ENCODE results near the gene TASP1.
A peak's percentile ranks its signal among the peaks of the same experiment; 100 is the strongest.

TASP1 gene

DNA sequence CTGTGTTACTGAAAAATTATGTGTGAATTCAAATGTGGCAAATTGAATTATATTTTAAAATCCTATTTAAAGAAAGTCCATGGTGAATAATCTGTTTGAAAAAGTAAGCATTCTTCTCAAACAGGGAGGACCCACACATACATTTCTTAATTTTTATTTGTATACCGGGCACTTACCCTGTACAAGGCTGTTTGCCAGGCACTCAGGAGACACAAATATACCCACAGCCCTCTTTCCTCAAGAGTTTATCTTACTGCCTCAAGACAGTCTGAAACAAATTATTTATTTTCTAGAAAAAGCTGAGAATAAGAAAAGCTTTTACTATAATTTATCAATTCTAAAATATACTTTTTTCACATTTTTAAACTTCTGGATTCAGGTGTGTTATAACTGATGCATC lies 114.4 kb downstream of the TASP1 start:
- no peak overlapping the region for H4K12ac ChIP-seq (ENCODE audit: low read depth, low read length)
- no peak overlapping the region for H2AFZ ChIP-seq (ENCODE audit: insufficient read depth, low read length, poor library complexity)
- no peak overlapping the region for H3K14ac ChIP-seq (ENCODE audit: low read length)
- no peaks in the 10 kb centered on the region for H3K9me3 ChIP-seq (ENCODE audit: insufficient read depth, low read depth, low read length)
- peaks cover 1% of the 10 kb centered on the region for H3K79me1 ChIP-seq (ENCODE audit: low read length)
- H3K27me3 ChIP-seq (ENCODE audit: insufficient read depth, low read length): no peaks in the 10 kb centered on the region
- no peak overlapping the region for H4K8ac ChIP-seq (ENCODE audit: low read depth, low read length)
- H4K91ac ChIP-seq (ENCODE audit: low read depth, low read length): peak overlapping the region; percentile 83
- H3K4ac ChIP-seq (ENCODE audit: low read depth, low read length): no peak overlapping the region
- H3K79me2 ChIP-seq (ENCODE audit: control insufficient read depth, insufficient read depth, low read length, poor library complexity): no peaks in the 10 kb centered on the region
- H3K9ac ChIP-seq (ENCODE audit: low read length): no peak overlapping the region
- no peak overlapping the region for H2AK5ac ChIP-seq (ENCODE audit: low read length)
- H3K23ac ChIP-seq (ENCODE audit: low read length): no peak overlapping the region
- no CpG with 5 or more reads among the region's 1 CpG for WGBS (ENCODE audit: extremely low coverage, insufficient coverage, insufficient read length)
- DNase-seq: no peak
- H3K4me2 ChIP-seq (ENCODE audit: low read length): no peak overlapping the region
- H3K4me1 ChIP-seq (ENCODE audit: control insufficient read depth in 1 of 2, insufficient read depth in 2 of 2, low read length in 2 of 2): peaks cover 4% of the 10 kb centered on the region in 2 experiments
- H2BK12ac ChIP-seq (ENCODE audit: low read length): peak overlapping the region; percentile 91
- H3K18ac ChIP-seq (ENCODE audit: low read length): peak overlapping the region; percentile 78
- no peak overlapping the region for H3K27ac ChIP-seq (ENCODE audit: low read depth, low read length)
- no peak overlapping the region for H2BK5ac ChIP-seq (ENCODE audit: low read depth, low read length, poor library complexity)
- H3K36me3 ChIP-seq (ENCODE audit: control insufficient read depth in 1 of 2, insufficient read depth in 2 of 2, low read length in 2 of 2): peaks cover 1 to 2% of the 10 kb centered on the region in 2 experiments
- H3K4me3 ChIP-seq (ENCODE audit: low read depth, low read length): no peak overlapping the region
- H2BK120ac ChIP-seq (ENCODE audit: insufficient read depth, low read length, poor library complexity): peak overlapping the region; percentile 55

DNA sequence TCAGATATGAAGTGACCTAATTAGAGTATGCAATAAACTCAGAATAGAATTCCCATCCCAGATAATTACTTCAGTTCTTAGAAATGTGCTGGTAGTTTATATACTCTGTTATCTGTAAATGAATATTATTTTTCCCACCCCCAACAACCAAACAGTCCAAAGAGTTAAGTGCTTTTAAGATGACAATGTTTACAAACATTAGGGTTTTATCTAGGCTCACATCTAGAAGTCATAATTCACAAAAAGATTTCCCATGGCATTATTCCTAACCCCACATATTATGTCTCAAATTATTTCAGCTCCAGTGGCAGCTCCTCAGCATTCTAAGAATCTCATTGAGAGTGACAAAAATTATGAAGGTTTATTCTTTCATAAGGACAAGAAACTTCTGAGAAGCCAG lies 120.9 kb downstream of the TASP1 start:
- no peaks in the 10 kb centered on the region for H3K79me2 ChIP-seq (ENCODE audit: control insufficient read depth, insufficient read depth, low read length, poor library complexity)
- H3K18ac ChIP-seq (ENCODE audit: low read length): no peak overlapping the region
- no peaks in the 10 kb centered on the region for H3K36me3 ChIP-seq (ENCODE audit: control insufficient read depth in 1 of 2, insufficient read depth in 2 of 2, low read length in 2 of 2)
- DNase-seq: no peak
- no peak overlapping the region for H3K4ac ChIP-seq (ENCODE audit: low read depth, low read length)
- no peak overlapping the region for H4K12ac ChIP-seq (ENCODE audit: low read depth, low read length)
- no peaks in the 10 kb centered on the region for H3K4me1 ChIP-seq (ENCODE audit: control insufficient read depth in 1 of 2, insufficient read depth in 2 of 2, low read length in 2 of 2)
- no peak overlapping the region for H2BK5ac ChIP-seq (ENCODE audit: low read depth, low read length, poor library complexity)
- H3K23ac ChIP-seq (ENCODE audit: low read length): no peak overlapping the region
- no peaks in the 10 kb centered on the region for H3K27me3 ChIP-seq (ENCODE audit: insufficient read depth, low read length)
- H2AK5ac ChIP-seq (ENCODE audit: low read length): no peak overlapping the region
- H3K4me2 ChIP-seq (ENCODE audit: low read length): no peak overlapping the region
- H3K9me3 ChIP-seq (ENCODE audit: insufficient read depth, low read depth, low read length): no peaks in the 10 kb centered on the region
- H4K8ac ChIP-seq (ENCODE audit: low read depth, low read length): no peak overlapping the region
- H2BK120ac ChIP-seq (ENCODE audit: insufficient read depth, low read length, poor library complexity): no peak overlapping the region
- H3K27ac ChIP-seq (ENCODE audit: low read depth, low read length): no peak overlapping the region
- no peaks in the 10 kb centered on the region for H3K79me1 ChIP-seq (ENCODE audit: low read length)
- no peak overlapping the region for H4K91ac ChIP-seq (ENCODE audit: low read depth, low read length)
- H2AFZ ChIP-seq (ENCODE audit: insufficient read depth, low read length, poor library complexity): no peak overlapping the region
- no peak overlapping the region for H3K9ac ChIP-seq (ENCODE audit: low read length)
- H3K14ac ChIP-seq (ENCODE audit: low read length): no peak overlapping the region
- no peak overlapping the region for H3K4me3 ChIP-seq (ENCODE audit: low read depth, low read length)
- H2BK12ac ChIP-seq (ENCODE audit: low read length): no peak overlapping the region

DNA sequence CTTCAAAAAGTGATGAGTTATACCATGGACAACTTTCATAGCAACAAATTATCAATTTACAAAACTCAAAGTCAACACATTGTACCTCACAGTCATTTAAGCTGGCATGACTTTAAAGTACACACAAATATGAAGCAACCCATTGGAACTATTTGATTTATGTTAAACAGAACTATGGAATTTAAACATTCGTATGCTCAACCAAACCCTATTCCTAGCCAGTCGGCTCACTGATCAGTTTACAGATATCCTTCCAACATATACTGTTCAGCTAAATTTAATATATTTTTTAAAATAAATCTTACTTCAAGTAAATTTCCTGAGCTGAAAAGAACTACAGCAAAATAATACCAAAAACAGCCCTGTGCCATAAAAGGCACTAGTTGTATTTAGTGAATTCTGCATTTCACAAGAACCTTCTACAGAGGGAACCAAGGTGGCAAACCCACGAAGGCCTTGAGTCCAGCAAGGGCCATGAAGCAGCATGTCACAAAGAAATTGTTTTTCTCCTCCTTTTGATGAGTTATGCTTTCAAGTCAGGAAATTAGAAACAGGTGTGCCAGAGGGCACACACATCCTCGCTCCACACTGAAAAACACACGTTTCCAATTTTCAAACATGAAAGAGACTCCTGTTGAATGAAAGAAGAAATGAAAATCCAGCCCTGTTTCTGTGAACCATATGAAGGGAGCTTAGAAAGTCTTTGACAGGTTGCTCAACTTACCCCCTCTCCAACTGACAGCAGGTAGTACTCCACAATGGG lies 122.8 kb downstream of the TASP1 start:
- Histone ChIP-seq H3K4me2 (ENCODE audit: low read length) (no peak overlapping the region), H2BK12ac (ENCODE audit: low read length) (no peak overlapping the region), H3K27ac (ENCODE audit: low read depth, low read length) (no peak overlapping the region), H4K8ac (ENCODE audit: low read depth, low read length) (no peak overlapping the region), H3K18ac (ENCODE audit: low read length) (no peak overlapping the region), H3K4me3 (ENCODE audit: low read depth, low read length) (no peak overlapping the region), H2AK5ac (ENCODE audit: low read length) (no peak overlapping the region), H2AFZ (ENCODE audit: insufficient read depth, low read length, poor library complexity) (no peak overlapping the region), H3K9ac (ENCODE audit: low read length) (no peak overlapping the region), H3K9me3 (ENCODE audit: insufficient read depth, low read depth, low read length) (no peaks in the 10 kb centered on the region), H3K27me3 (ENCODE audit: insufficient read depth, low read length) (no peaks in the 10 kb centered on the region), H2BK5ac (ENCODE audit: low read depth, low read length, poor library complexity) (no peak overlapping the region), H4K12ac (ENCODE audit: low read depth, low read length) (no peak overlapping the region), H3K36me3 (ENCODE audit: control insufficient read depth in 1 of 2, insufficient read depth in 2 of 2, low read length in 2 of 2) (no peaks in the 10 kb centered on the region), H2BK120ac (ENCODE audit: insufficient read depth, low read length, poor library complexity) (no peak overlapping the region), H3K79me1 (ENCODE audit: low read length) (no peaks in the 10 kb centered on the region), H3K4ac (ENCODE audit: low read depth, low read length) (no peak overlapping the region), H3K4me1 (ENCODE audit: control insufficient read depth in 1 of 2, insufficient read depth in 2 of 2, low read length in 2 of 2) (no peaks in the 10 kb centered on the region), H3K79me2 (ENCODE audit: control insufficient read depth, insufficient read depth, low read length, poor library complexity) (no peaks in the 10 kb centered on the region), H3K14ac (ENCODE audit: low read length) (no peak overlapping the region), H4K91ac (ENCODE audit: low read depth, low read length) (no peak overlapping the region), H3K23ac (ENCODE audit: low read length) (no peak overlapping the region)
- no CpG with 5 or more reads among the region's 5 CpGs for WGBS (ENCODE audit: extremely low coverage, insufficient coverage, insufficient read length)
- DNase-seq: no peak

DNA sequence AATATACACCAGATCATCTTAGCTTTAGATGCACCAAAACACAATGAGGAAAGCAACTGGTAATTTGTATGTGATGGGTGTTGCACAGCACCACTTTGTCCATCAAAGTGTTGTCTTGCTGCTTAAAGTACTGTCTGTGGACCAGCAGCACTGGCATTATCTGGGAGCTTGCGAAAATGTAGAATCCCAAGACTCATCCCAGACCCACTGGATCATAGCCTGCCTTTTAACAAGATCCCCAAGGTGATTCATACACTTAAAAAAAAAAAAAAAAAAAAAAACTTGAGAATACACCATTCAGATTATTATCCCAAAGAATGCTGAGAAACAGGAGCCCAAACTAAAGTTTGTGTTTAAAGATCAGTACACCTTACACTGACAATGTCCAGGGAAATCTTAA lies 123.4 kb downstream of the TASP1 start:
- Histone ChIP-seq H3K23ac (ENCODE audit: low read length) (no peak overlapping the region), H3K4ac (ENCODE audit: low read depth, low read length) (no peak overlapping the region), H2BK5ac (ENCODE audit: low read depth, low read length, poor library complexity) (no peak overlapping the region), H3K9me3 (ENCODE audit: insufficient read depth, low read depth, low read length) (no peaks in the 10 kb centered on the region), H2BK12ac (ENCODE audit: low read length) (no peak overlapping the region), H3K4me1 (ENCODE audit: control insufficient read depth in 1 of 2, insufficient read depth in 2 of 2, low read length in 2 of 2) (no peaks in the 10 kb centered on the region), H3K79me1 (ENCODE audit: low read length) (no peaks in the 10 kb centered on the region), H3K4me3 (ENCODE audit: low read depth, low read length) (no peak overlapping the region), H3K14ac (ENCODE audit: low read length) (no peak overlapping the region), H4K12ac (ENCODE audit: low read depth, low read length) (no peak overlapping the region), H3K9ac (ENCODE audit: low read length) (no peak overlapping the region), H2AFZ (ENCODE audit: insufficient read depth, low read length, poor library complexity) (no peak overlapping the region), H2AK5ac (ENCODE audit: low read length) (no peak overlapping the region), H3K27me3 (ENCODE audit: insufficient read depth, low read length) (no peaks in the 10 kb centered on the region), H3K36me3 (ENCODE audit: control insufficient read depth in 1 of 2, insufficient read depth in 2 of 2, low read length in 2 of 2) (no peaks in the 10 kb centered on the region), H3K4me2 (ENCODE audit: low read length) (no peak overlapping the region), H3K79me2 (ENCODE audit: control insufficient read depth, insufficient read depth, low read length, poor library complexity) (no peaks in the 10 kb centered on the region), H4K8ac (ENCODE audit: low read depth, low read length) (no peak overlapping the region), H3K27ac (ENCODE audit: low read depth, low read length) (no peak overlapping the region), H4K91ac (ENCODE audit: low read depth, low read length) (no peak overlapping the region), H3K18ac (ENCODE audit: low read length) (no peak overlapping the region), H2BK120ac (ENCODE audit: insufficient read depth, low read length, poor library complexity) (no peak overlapping the region)
- no peak for DNase-seq
- no CpG with 5 or more reads among the region's 1 CpG for WGBS (ENCODE audit: extremely low coverage, insufficient coverage, insufficient read length)
